Measurements from ENCODE around the gene FBXO28. TPM values are rescaled to one million over a fixed set of nuclear protein-coding genes. Genes with fewer than 3 reads are reported as not detected.

FBXO28 gene
- total and polyA plus RNA-seq, 4 donors, result 6.8 to 27.4 (median 17.8) TPM

DNA sequence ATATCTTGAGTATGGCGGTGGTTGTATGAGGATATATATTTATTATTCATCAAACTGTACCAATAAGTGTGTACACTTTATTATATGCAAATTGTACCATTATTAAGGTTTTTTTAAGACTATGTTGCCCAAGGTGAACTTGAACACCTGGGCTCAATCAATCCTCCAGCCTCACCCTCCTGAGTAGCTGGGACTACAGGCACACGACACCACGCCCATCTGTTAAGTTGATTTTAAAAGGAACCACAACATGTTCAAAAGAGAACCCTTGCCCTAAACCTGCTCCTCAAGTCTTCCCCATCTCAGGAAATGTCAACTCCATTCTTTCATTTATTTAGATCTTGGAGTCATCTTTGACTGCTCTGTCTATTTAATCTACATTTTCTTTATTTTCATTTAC lies 24.3 kb upstream of the FBXO28 start:
- H3K27me3 ChIP-seq (ENCODE audit: control insufficient read depth in 1 of 2, insufficient read depth in 2 of 2, low read length in 1 of 2), result peaks cover 0 to 2% of the 10 kb centered on the region in 2 donors
- no peaks in the 10 kb centered on the region for H3K4me1 ChIP-seq (ENCODE audit: control insufficient read depth in 1 of 2, insufficient read depth in 2 of 2, low read length in 2 of 2)
- H3K9me3 ChIP-seq (ENCODE audit: control insufficient read depth, low read length), result no peaks in the 10 kb centered on the region
- no peaks in the 10 kb centered on the region for H3K36me3 ChIP-seq (ENCODE audit: control insufficient read depth in 1 of 2, insufficient read depth in 2 of 2, low read length in 1 of 2)
- ATAC-seq (ENCODE audit: low FRiP score) (no peak), DNase-seq (no peak)
- intact Hi-C loops (cut with DNase I), result no loop called here
- 82% methylated on average over 3 of the region's 3 CpGs for WGBS, 2 donors
- no peak overlapping the region for H3K4me3 ChIP-seq (ENCODE audit: low read length in 2 of 2)
- H3K27ac ChIP-seq (ENCODE audit: low read depth in 1 of 2, low read length in 2 of 2), result no peak overlapping the region

- ATAC-seq (ENCODE audit: low FRiP score) (no peak), DNase-seq (no peak)
- Histone ChIP-seq H3K27ac (ENCODE audit: low read depth in 1 of 2, low read length in 2 of 2) (no peak overlapping the region), H3K4me1 (ENCODE audit: control insufficient read depth in 1 of 2, insufficient read depth in 2 of 2, low read length in 2 of 2) (no peaks in the 10 kb centered on the region), H3K27me3 (ENCODE audit: control insufficient read depth in 1 of 2, insufficient read depth in 2 of 2, low read length in 1 of 2) (peaks cover 0 to 2% of the 10 kb centered on the region in 2 donors), H3K36me3 (ENCODE audit: control insufficient read depth in 1 of 2, insufficient read depth in 2 of 2, low read length in 1 of 2) (no peaks in the 10 kb centered on the region), H3K9me3 (ENCODE audit: control insufficient read depth, low read length) (no peaks in the 10 kb centered on the region), H3K4me3 (ENCODE audit: low read length in 2 of 2) (no peak overlapping the region)
- intact Hi-C loops (cut with DNase I), result no loop called here
- 73 to 76% methylated on average over 5 of the region's 5 CpGs for WGBS, 2 donors
Measured at GRCh38 chr1:224090116-224090515, 23.8 kb upstream of the FBXO28 start.

DNA sequence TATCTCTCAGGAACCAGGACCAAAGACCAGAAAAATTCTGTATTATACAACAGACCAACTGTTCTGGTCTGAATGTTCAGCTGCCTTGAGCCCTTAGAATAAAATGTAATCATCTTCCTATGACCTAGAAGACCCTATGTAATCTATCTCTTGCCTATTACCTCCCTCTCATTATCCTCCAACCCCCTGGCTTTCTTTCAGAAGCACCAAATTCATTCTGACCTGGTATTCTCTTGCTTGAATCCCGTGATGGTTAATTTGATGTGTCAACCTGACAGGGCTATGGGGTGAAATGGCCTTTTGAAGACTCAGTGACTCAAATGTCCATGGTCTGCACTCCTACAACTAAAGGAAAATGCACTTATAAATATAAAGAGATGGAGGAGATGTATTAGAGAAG lies 21.8 kb upstream of the FBXO28 start:
- no peaks in the 10 kb centered on the region for H3K4me1 ChIP-seq (ENCODE audit: control insufficient read depth in 1 of 2, insufficient read depth in 2 of 2, low read length in 2 of 2)
- no peak for DNase-seq
- H3K36me3 ChIP-seq (ENCODE audit: control insufficient read depth in 1 of 2, insufficient read depth in 2 of 2, low read length in 1 of 2), result no peaks in the 10 kb centered on the region
- no peak overlapping the region for H3K27ac ChIP-seq (ENCODE audit: low read depth in 1 of 2, low read length in 2 of 2)
- H3K27me3 ChIP-seq (ENCODE audit: control insufficient read depth in 1 of 2, insufficient read depth in 2 of 2, low read length in 1 of 2), result peaks cover 0 to 2% of the 10 kb centered on the region in 2 donors
- no peaks in the 10 kb centered on the region for H3K9me3 ChIP-seq (ENCODE audit: control insufficient read depth, low read length)
- H3K4me3 ChIP-seq (ENCODE audit: low read length in 2 of 2), result no peak overlapping the region
- no peak for ATAC-seq (ENCODE audit: low FRiP score)
- intact Hi-C loops (cut with DNase I), result no loop called here
- WGBS, 2 donors, result 73 to 89% methylated on average over 1 of the region's 1 CpG

- DNase-seq (no peak), ATAC-seq (ENCODE audit: low FRiP score) (no peak)
Measured at GRCh38 chr1:224092601-224093000, 21.3 kb upstream of the FBXO28 start.

DNA sequence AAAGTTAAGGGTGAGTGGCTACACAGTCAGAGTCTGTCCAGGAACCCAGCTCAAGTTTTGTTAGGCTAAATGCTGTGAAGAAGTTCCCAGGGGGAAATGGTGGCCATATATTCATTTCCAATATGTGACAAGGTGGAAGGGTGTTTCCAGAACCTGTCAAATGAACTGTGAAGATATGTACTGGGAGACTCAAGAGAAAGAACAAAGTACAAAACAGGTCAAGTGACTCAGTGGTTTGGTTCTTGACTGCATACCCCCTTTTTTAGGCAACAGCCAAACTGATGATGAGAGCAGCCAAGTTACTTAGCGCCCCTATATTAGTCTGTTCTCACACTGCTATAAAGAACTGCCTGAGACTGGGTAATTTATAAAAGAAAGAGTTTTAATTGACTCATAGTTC lies 18.6 kb upstream of the FBXO28 start:
- H3K4me3 ChIP-seq (ENCODE audit: low read length in 2 of 2), result no peak overlapping the region
- DNase-seq (no peak), ATAC-seq (ENCODE audit: low FRiP score) (no peak)
- no peaks in the 10 kb centered on the region for H3K9me3 ChIP-seq (ENCODE audit: control insufficient read depth, low read length)
- no peak overlapping the region for H3K27ac ChIP-seq (ENCODE audit: low read depth in 1 of 2, low read length in 2 of 2)
- H3K4me1 ChIP-seq (ENCODE audit: control insufficient read depth in 1 of 2, insufficient read depth in 2 of 2, low read length in 2 of 2), result no peaks in the 10 kb centered on the region
- no peaks in the 10 kb centered on the region for H3K36me3 ChIP-seq (ENCODE audit: control insufficient read depth in 1 of 2, insufficient read depth in 2 of 2, low read length in 1 of 2)
- intact Hi-C loops (cut with DNase I), result no loop called here
- WGBS, 2 donors, result 81 to 95% methylated on average over 1 of the region's 1 CpG
- H3K27me3 ChIP-seq (ENCODE audit: control insufficient read depth in 1 of 2, insufficient read depth in 2 of 2, low read length in 1 of 2), result peaks cover 0 to 2% of the 10 kb centered on the region in 2 donors

More at GRCh38 chr1:224092601-224093000, 21.3 kb upstream of the FBXO28 start:
- no peaks in the 10 kb centered on the region for H3K36me3 ChIP-seq (ENCODE audit: control insufficient read depth in 1 of 2, insufficient read depth in 2 of 2, low read length in 1 of 2)
- no peak overlapping the region for H3K4me3 ChIP-seq (ENCODE audit: low read length in 2 of 2)
- H3K27ac ChIP-seq (ENCODE audit: low read depth in 1 of 2, low read length in 2 of 2), result no peak overlapping the region
- 63 to 70% methylated on average over 2 of the region's 2 CpGs for WGBS, 2 donors
- no peaks in the 10 kb centered on the region for H3K4me1 ChIP-seq (ENCODE audit: control insufficient read depth in 1 of 2, insufficient read depth in 2 of 2, low read length in 2 of 2)
- intact Hi-C loops (cut with DNase I), result no loop called here
- no peaks in the 10 kb centered on the region for H3K9me3 ChIP-seq (ENCODE audit: control insufficient read depth, low read length)
- peaks cover 0 to 2% of the 10 kb centered on the region in 2 donors for H3K27me3 ChIP-seq (ENCODE audit: control insufficient read depth in 1 of 2, insufficient read depth in 2 of 2, low read length in 1 of 2)

GRCh38 chr1:224095867-224096266 lies 18.0 kb upstream of the FBXO28 start:
- no peaks in the 10 kb centered on the region for H3K36me3 ChIP-seq (ENCODE audit: control insufficient read depth in 1 of 2, insufficient read depth in 2 of 2, low read length in 1 of 2)
- peaks cover 0 to 2% of the 10 kb centered on the region in 2 donors for H3K27me3 ChIP-seq (ENCODE audit: control insufficient read depth in 1 of 2, insufficient read depth in 2 of 2, low read length in 1 of 2)
- no peak overlapping the region for H3K27ac ChIP-seq (ENCODE audit: low read depth in 1 of 2, low read length in 2 of 2)
- ATAC-seq (ENCODE audit: low FRiP score), result no peak
- H3K4me1 ChIP-seq (ENCODE audit: control insufficient read depth in 1 of 2, insufficient read depth in 2 of 2, low read length in 2 of 2), result no peaks in the 10 kb centered on the region
- no peak overlapping the region for H3K4me3 ChIP-seq (ENCODE audit: low read length in 2 of 2)
- intact Hi-C loops (cut with DNase I), result no loop called here
- no peak for DNase-seq
- WGBS, 2 donors, result 75 to 94% methylated on average over 1 of the region's 1 CpG
- H3K9me3 ChIP-seq (ENCODE audit: control insufficient read depth, low read length), result no peaks in the 10 kb centered on the region

- H3K36me3 ChIP-seq (ENCODE audit: control insufficient read depth in 1 of 2, insufficient read depth in 2 of 2, low read length in 1 of 2), result no peaks in the 10 kb centered on the region
- ATAC-seq (ENCODE audit: low FRiP score) (no peak), DNase-seq (no peak)
- WGBS, 2 donors, result 72 to 80% methylated on average over 1 of the region's 1 CpG
- no peaks in the 10 kb centered on the region for H3K4me1 ChIP-seq (ENCODE audit: control insufficient read depth in 1 of 2, insufficient read depth in 2 of 2, low read length in 2 of 2)
- H3K9me3 ChIP-seq (ENCODE audit: control insufficient read depth, low read length), result no peaks in the 10 kb centered on the region
- H3K27me3 ChIP-seq (ENCODE audit: control insufficient read depth in 1 of 2, insufficient read depth in 2 of 2, low read length in 1 of 2), result peaks cover 0 to 2% of the 10 kb centered on the region in 2 donors
- intact Hi-C loops (cut with DNase I), result no loop called here
- no peak overlapping the region for H3K4me3 ChIP-seq (ENCODE audit: low read length in 2 of 2)
- no peak overlapping the region for H3K27ac ChIP-seq (ENCODE audit: low read depth in 1 of 2, low read length in 2 of 2)
Measured at GRCh38 chr1:224096773-224097172, 17.1 kb upstream of the FBXO28 start.

DNA sequence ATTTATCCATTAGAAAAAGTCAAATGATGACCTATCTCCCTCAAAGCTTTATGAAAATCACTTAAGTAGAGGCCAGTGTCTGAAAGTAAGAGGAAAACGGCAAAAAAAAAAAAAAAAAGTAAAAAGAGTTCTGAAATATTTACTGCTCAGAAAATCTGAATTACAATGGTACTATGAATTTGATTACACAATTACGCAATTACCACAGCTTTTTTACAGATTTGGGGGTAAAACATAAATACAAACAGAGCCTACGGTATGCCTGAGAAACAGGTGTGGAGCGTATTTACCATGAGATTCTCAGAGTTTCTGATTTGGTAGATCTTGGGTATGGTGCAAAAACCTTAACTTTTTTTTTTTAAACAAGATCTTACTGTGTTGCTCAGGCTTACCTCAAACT lies 15.9 kb upstream of the FBXO28 start:
- H3K27ac ChIP-seq (ENCODE audit: low read depth in 1 of 2, low read length in 2 of 2), result no peak overlapping the region
- DNase-seq (no peak), ATAC-seq (ENCODE audit: low FRiP score) (no peak)
- intact Hi-C loops (cut with DNase I), result no loop called here
- no peaks in the 10 kb centered on the region for H3K9me3 ChIP-seq (ENCODE audit: control insufficient read depth, low read length)
- H3K27me3 ChIP-seq (ENCODE audit: control insufficient read depth in 1 of 2, insufficient read depth in 2 of 2, low read length in 1 of 2), result no peaks in the 10 kb centered on the region
- no peaks in the 10 kb centered on the region for H3K4me1 ChIP-seq (ENCODE audit: control insufficient read depth in 1 of 2, insufficient read depth in 2 of 2, low read length in 2 of 2)
- H3K36me3 ChIP-seq (ENCODE audit: control insufficient read depth in 1 of 2, insufficient read depth in 2 of 2, low read length in 1 of 2), result no peaks in the 10 kb centered on the region
- 91 to 95% methylated on average over 4 of the region's 4 CpGs for WGBS, 2 donors
- H3K4me3 ChIP-seq (ENCODE audit: low read length in 2 of 2), result no peak overlapping the region

DNA sequence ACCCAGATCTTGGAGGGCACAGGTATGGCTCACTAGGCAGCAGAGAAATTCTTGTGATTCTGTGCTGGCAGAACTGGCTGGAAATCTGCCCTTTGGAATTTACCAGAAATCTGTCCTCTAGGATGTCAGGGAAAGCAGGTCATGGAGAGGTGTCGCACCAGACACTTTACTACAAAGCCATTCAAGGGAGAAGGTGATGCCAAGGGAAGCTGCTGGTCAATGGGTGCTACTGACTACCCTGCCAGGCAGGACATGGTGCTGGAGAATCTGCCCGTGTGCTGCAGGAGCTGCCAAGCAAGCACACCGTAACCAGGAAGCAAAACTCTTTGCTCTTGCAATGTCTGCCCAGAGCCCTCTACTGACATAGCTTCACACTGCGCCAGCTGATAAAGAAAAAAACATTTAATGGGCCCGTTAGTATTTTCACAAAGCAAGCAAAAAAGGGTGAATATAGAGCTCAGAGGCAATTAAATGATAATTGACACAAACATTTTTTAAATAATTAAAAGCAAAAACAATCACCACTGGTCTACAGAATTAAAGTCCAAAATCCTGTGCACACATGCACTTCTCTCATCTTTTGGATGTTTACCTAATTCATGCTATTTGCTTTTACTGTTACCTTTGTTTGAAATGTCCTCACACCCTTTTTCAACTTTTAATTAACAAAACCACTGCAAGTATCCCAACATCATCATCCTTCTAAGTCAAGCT lies 7.2 kb upstream of the FBXO28 start:
- intact Hi-C loops (cut with DNase I), result no loop called here
- H3K36me3 ChIP-seq (ENCODE audit: control insufficient read depth in 1 of 2, insufficient read depth in 2 of 2, low read length in 1 of 2), result no peaks in the 10 kb centered on the region
- H3K9me3 ChIP-seq (ENCODE audit: control insufficient read depth, low read length), result no peaks in the 10 kb centered on the region
- H3K4me3 ChIP-seq (ENCODE audit: low read length in 2 of 2), result no peak overlapping the region
- peak; percentile 41 for ATAC-seq (ENCODE audit: low FRiP score)
- H3K4me1 ChIP-seq (ENCODE audit: control insufficient read depth in 1 of 2, insufficient read depth in 2 of 2, low read length in 2 of 2), result no peaks in the 10 kb centered on the region
- no peak for DNase-seq
- no peaks in the 10 kb centered on the region for H3K27me3 ChIP-seq (ENCODE audit: control insufficient read depth in 1 of 2, insufficient read depth in 2 of 2, low read length in 1 of 2)
- WGBS, 2 donors, result 31 to 34% methylated on average over 5 of the region's 5 CpGs
- H3K27ac ChIP-seq (ENCODE audit: low read depth in 1 of 2, low read length in 2 of 2), result no peak overlapping the region

All from aorta (tissue), 5 donors.